T-cell (primary cell): ENCODE results near the gene GPR25. TPM values are rescaled to one million over a fixed set of nuclear protein-coding genes. Genes with fewer than 3 reads are reported as not detected.

Experiments
- ATAC-seq, 4 experiments: fragments of 200-7000 bp in 3 of 4; fragments of 150-1000 bp in 1 of 4; cut with Tn5 transposase; replicated peaks in 1 of 4; 1 replicate in 3 of 4; 2 replicates in 1 of 4; pipeline ENCODE4 v1.10.0; 2021; ENCODE audit warnings: moderate library complexity in 3 of 4, mild to moderate bottlenecking in 2 of 4, moderate number of reproducible peaks in 1 of 4
- CTCF ChIA-PET, 2 donors: fragments of 300-600 bp; sonication (Branson Sonifier 250); formaldehyde crosslinking; loops; one replicate each; lab custom pipeline; 2022; ENCODE audit warnings: antibody characterized with exemption in 2 of 2; lab: Charles Lee
- POLR2A ChIA-PET, 2 donors: fragments of 300-600 bp; sonication (Branson Sonifier 250); formaldehyde crosslinking; loops; one replicate each; lab custom pipeline; 2022; ENCODE audit warnings: antibody characterized with exemption in 2 of 2; lab: Charles Lee
- DNase-seq, 35 experiments: peaks; one replicate each; pipeline versions ENCODE4 v3.0.0 to v3.0.0-alpha.2; 2013 to 2023
- H3K27ac ChIP-seq: one replicate; pipeline ENCODE4 v1.5.1; 2013; ENCODE audit warnings: low read length
- H3K27me3 ChIP-seq, 2 experiments: replicated peaks in 1 of 2; 1 replicate in 1 of 2; 2 replicates in 1 of 2; pipeline versions ENCODE4 v1.6.1 to v1.7.0; 2013; ENCODE audit warnings: low read length in 1 of 2, mixed read lengths in 1 of 2; ENCODE audit not compliant: control insufficient read depth in 2 of 2, insufficient read depth in 2 of 2; ENCODE audit errors: extremely low read depth in 1 of 2
- H3K36me3 ChIP-seq, 2 donors: 1 replicate in 1 of 2; 2 replicates in 1 of 2; pipeline versions ENCODE4 v1.6.1 to v1.7.0; 2013; ENCODE audit warnings: low read length in 1 of 2; ENCODE audit not compliant: control insufficient read depth in 2 of 2, insufficient read depth in 1 of 2; ENCODE audit errors: extremely low read depth in 1 of 2
- H3K4me1 ChIP-seq, 2 experiments: 1 replicate in 1 of 2; 2 replicates in 1 of 2; pipeline versions ENCODE4 v1.6.1 to v1.7.0; 2013; ENCODE audit warnings: low read length in 2 of 2, mixed read lengths in 1 of 2; ENCODE audit not compliant: insufficient read depth in 2 of 2, control insufficient read depth in 1 of 2; ENCODE audit errors: extremely low read depth in 1 of 2
- H3K4me3 ChIP-seq, 2 donors: 1 replicate in 1 of 2; 2 replicates in 1 of 2; pipeline versions ENCODE4 v1.5.1 to v1.7.0; 2013; ENCODE audit warnings: mild to moderate bottlenecking in 2 of 2, low read length in 1 of 2, moderate library complexity in 1 of 2; ENCODE audit not compliant: control insufficient read depth in 1 of 2; ENCODE audit errors: extremely low read depth in 1 of 2
- H3K9me3 ChIP-seq: 2 replicates; pipeline ENCODE4 v1.7.0; 2013
- H3K27ac Mint-ChIP-seq, 2 donors: one replicate each; pipeline ENCODE4 v1.8.0; 2020 to 2021; ENCODE audit warnings: mild to moderate bottlenecking in 2 of 2, mixed read lengths in 2 of 2
- H3K27me3 Mint-ChIP-seq, 2 donors: one replicate each; pipeline ENCODE4 v1.8.0; 2021 to 2022; ENCODE audit warnings: mixed read lengths in 2 of 2
- H3K36me3 Mint-ChIP-seq: one replicate; pipeline ENCODE4 v1.8.0; 2021; ENCODE audit warnings: mixed read lengths
- H3K4me1 Mint-ChIP-seq, 3 donors: one replicate each; pipeline ENCODE4 v1.8.0; 2020 to 2022; ENCODE audit warnings: mixed read lengths in 3 of 3, mild to moderate bottlenecking in 1 of 3
- H3K4me3 Mint-ChIP-seq, 3 donors: one replicate each; pipeline ENCODE4 v1.8.0; 2020 to 2022; ENCODE audit warnings: mild to moderate bottlenecking in 3 of 3, mixed read lengths in 3 of 3, moderate library complexity in 3 of 3
- H3K9me3 Mint-ChIP-seq, 3 donors: one replicate each; pipeline ENCODE4 v1.8.0; 2020 to 2022; ENCODE audit warnings: mixed read lengths in 3 of 3
- WGBS: methylation state at CpG from one replicate; pipeline ENCODE4 v1.1.5; 2013; ENCODE audit warnings: missing lambda C conversion rate; ENCODE audit not compliant: insufficient coverage; 5-methylcytosine and 5-hydroxymethylcytosine counted together
- total RNA-seq, 35 experiments: library from RNA in 6 of 35; stranded (reverse) in 6 of 35; fragments of 120-200 nt in 1 of 35; gene quantifications; one replicate each; pipeline versions ENCODE4 v1.2.1 to v1.2.4 and lab custom pipeline; 2013 to 2026

GPR25 gene
- total RNA-seq, 5 donors from 2014 or later (not counting 1 experiment from before 2014, with no cell fraction given) = 1.2 to 6.7 (median 1.8) TPM

DNA sequence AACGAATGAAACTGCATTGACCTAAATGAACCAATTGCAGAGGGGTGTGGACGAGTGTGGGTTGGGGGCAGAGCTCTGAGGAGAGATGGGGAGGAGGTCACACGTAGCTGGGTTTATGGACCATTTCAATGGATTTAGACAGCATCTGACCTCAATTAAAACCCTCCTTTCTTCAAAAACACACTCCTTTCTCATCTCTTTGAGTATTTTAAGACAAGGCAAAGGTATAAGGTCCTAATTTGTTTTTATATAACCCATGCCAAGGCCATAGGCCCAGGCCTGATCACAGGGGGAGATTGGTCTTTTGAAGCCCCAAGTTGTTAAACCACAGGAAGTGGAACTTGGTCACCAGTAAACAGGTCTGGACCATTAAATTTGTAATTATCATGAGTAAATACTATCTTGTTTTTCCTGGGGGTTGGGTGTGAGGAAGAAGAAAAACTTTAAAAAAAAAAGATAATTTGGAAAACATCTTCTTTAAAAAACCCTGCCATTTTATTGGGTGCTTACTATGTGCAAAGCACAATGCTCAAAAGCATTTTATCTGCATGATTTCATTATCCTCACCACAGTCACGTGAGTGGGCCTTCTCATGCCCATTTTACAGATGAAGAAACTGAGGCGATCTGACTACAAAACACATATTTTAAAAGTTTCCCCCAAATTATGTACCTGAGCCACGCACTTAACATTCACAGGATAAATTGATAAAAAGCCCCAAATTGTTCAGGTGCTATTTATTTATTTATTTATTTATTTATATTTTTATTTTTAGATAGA lies 13.0 kb downstream of the GPR25 start:
- Mint-ChIP-seq H3K4me3 (no peak overlapping the region), H3K4me1 (peaks cover 34 to 70% (median 52%) of the 10 kb centered on the region in 3 donors), H3K27me3 (peaks cover 0 to 4% of the 10 kb centered on the region in 2 donors), H3K27ac (peak overlapping the region; percentile 60 to 82), H3K9me3 (no peaks in the 10 kb centered on the region), H3K36me3 (no peaks in the 10 kb centered on the region)
- H3K27me3 ChIP-seq = peaks cover 0 to 9% of the 10 kb centered on the region in 2 experiments
- H3K9me3 ChIP-seq = no peaks in the 10 kb centered on the region
- WGBS = no CpG with 5 or more reads among the region's 6 CpGs
- DNase-seq (no peak), ATAC-seq (no peak)
- CTCF ChIA-PET = no interaction called here
- no peak overlapping the region for H3K4me3 ChIP-seq
- POLR2A ChIA-PET = no interaction called here
- H3K36me3 ChIP-seq = no peaks in the 10 kb centered on the region
- H3K27ac ChIP-seq = peak overlapping the region; percentile 53
- H3K4me1 ChIP-seq = peaks cover 9 to 57% of the 10 kb centered on the region in 2 experiments

GRCh38 chr1:200886594-200886993 lies 13.8 kb downstream of the GPR25 start:
- WGBS = no CpG with 5 or more reads among the region's 2 CpGs
- Histone ChIP-seq H3K27me3 (peaks cover 0 to 15% of the 10 kb centered on the region in 2 experiments), H3K9me3 (no peaks in the 10 kb centered on the region), H3K4me1 (peaks cover 9 to 65% of the 10 kb centered on the region in 2 experiments), H3K4me3 (peak overlapping the region in 1 of 2 donors; percentile 42), H3K27ac (peak overlapping the region; percentile 70), H3K36me3 (no peaks in the 10 kb centered on the region)
- no peak for ATAC-seq
- no peak for DNase-seq
- H3K4me3 Mint-ChIP-seq = peak overlapping the region in 2 of 3 donors; percentile 36 to 55
- POLR2A ChIA-PET = interaction anchor here in 1 of 2 donors (0.5 kb wide), 1 partner anchor 450 kb away, joined by 3 read pairs; no protein-coding TSS in a partner anchor
- CTCF ChIA-PET = interaction anchor here (0.6 kb wide), 2 partner anchors 10 to 231 kb away, joined by 3 to 6 read pairs; no protein-coding TSS in a partner anchor
- H3K4me1 Mint-ChIP-seq = peaks cover 38 to 68% (median 53%) of the 10 kb centered on the region in 3 donors
- H3K36me3 Mint-ChIP-seq = no peaks in the 10 kb centered on the region
- H3K27ac Mint-ChIP-seq = peak overlapping the region; percentile 45 to 86
- H3K9me3 Mint-ChIP-seq = no peaks in the 10 kb centered on the region
- H3K27me3 Mint-ChIP-seq = peaks cover 3 to 4% of the 10 kb centered on the region in 2 donors

DNA sequence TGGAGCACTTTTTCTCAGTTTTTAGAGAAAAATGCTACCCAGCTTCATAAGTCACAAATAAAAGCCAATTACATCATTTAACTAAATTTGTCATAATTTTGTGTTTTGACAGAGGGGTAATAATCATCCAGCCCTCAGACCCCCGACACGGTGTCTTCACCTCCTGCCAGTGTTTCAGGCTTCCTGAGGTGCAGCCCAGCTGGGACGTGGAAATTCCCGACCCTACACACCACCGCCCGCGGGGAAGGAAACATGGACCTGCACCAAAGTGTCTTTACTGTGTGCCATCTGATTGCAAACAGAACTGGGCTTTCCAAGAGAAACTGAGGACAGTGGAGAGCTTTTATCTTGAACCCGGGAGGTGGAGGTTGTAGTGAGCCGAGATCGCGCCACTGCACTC lies 14.3 kb downstream of the GPR25 start:
- POLR2A ChIA-PET = interaction anchor here in 1 of 2 donors (0.5 to 0.7 kb wide), 2 partner anchors 148 to 450 kb away, joined by 3 to 5 read pairs; no protein-coding TSS in a partner anchor
- Histone ChIP-seq H3K36me3 (no peaks in the 10 kb centered on the region), H3K27ac (peak overlapping the region; percentile 70), H3K27me3 (peaks cover 0 to 19% of the 10 kb centered on the region in 2 experiments), H3K4me1 (peaks cover 9 to 69% of the 10 kb centered on the region in 2 experiments), H3K9me3 (no peaks in the 10 kb centered on the region), H3K4me3 (peak overlapping the region in 1 of 2 donors; percentile 42)
- Mint-ChIP-seq H3K4me3 (peak overlapping the region; percentile 36 to 73 (median 55)), H3K27me3 (peaks cover 6 to 7% of the 10 kb centered on the region in 2 donors), H3K9me3 (no peaks in the 10 kb centered on the region), H3K36me3 (no peaks in the 10 kb centered on the region), H3K27ac (peak overlapping the region; percentile 61 to 86), H3K4me1 (peaks cover 43 to 72% (median 57%) of the 10 kb centered on the region in 3 donors)
- ATAC-seq (no peak), DNase-seq (no peak)
- CTCF ChIA-PET = interaction anchor here (0.6 kb wide), 2 partner anchors 10 to 231 kb away, joined by 3 to 6 read pairs; no protein-coding TSS in a partner anchor
- WGBS = 79% methylated on average over 7 of the region's 11 CpGs

- Histone ChIP-seq H3K9me3 (no peaks in the 10 kb centered on the region), H3K36me3 (no peaks in the 10 kb centered on the region), H3K4me1 (peaks cover 9 to 72% of the 10 kb centered on the region in 2 experiments), H3K27ac (peak overlapping the region; percentile 70), H3K4me3 (peak overlapping the region; percentile 8 to 42), H3K27me3 (peaks cover 3 to 25% of the 10 kb centered on the region in 2 experiments)
- peak in 3 of 4 experiments; percentile 32 to 56 (median 34) for ATAC-seq
- H3K36me3 Mint-ChIP-seq = no peaks in the 10 kb centered on the region
- WGBS = 51% methylated on average over 8 of the region's 9 CpGs
- H3K4me3 Mint-ChIP-seq = peak overlapping the region; percentile 57 to 73 (median 58)
- H3K9me3 Mint-ChIP-seq = no peaks in the 10 kb centered on the region
- CTCF ChIA-PET = interaction anchor here (0.6 to 1.4 kb wide), 4 partner anchors 10 to 218 kb away, joined by 3 to 5 read pairs (median 4); partner anchors contain the start of gene DDX59 (in 1 of the 2)
- peaks cover 46 to 74% (median 59%) of the 10 kb centered on the region in 3 donors for H3K4me1 Mint-ChIP-seq
- DNase-seq = no peak
- H3K27me3 Mint-ChIP-seq = peaks cover 12 to 16% of the 10 kb centered on the region in 2 donors
- POLR2A ChIA-PET = interaction anchor here (0.7 to 1.2 kb wide), 4 partner anchors 14 to 201 kb away, joined by 3 to 5 read pairs (median 4); no protein-coding TSS in a partner anchor
- peak overlapping the region; percentile 75 to 81 for H3K27ac Mint-ChIP-seq
Observed at GRCh38 chr1:200887772-200888348, 15.1 kb downstream of the GPR25 start.

GRCh38 chr1:200888349-200888838 lies 15.6 kb downstream of the GPR25 start:
- 0% methylated on average over 1 of the region's 7 CpGs for WGBS
- peak; percentile 23 to 82 (median 58) for DNase-seq

More at GRCh38 chr1:200888349-200888838, 15.6 kb downstream of the GPR25 start:
- ChIA-PET POLR2A (interaction anchor here in 1 of 2 donors (0.6 to 1.2 kb wide), 4 partner anchors 14 to 1999 kb away, joined by 3 to 5 read pairs (median 4); no protein-coding TSS in a partner anchor), CTCF (interaction anchor here (0.5 to 1.4 kb wide), 4 partner anchors 11 to 239 kb away, joined by 3 to 5 read pairs (median 3); partner anchors contain the start of gene DDX59 (in 1 of the 2))
- peak overlapping the region; percentile 75 to 81 for H3K27ac Mint-ChIP-seq
- ATAC-seq = peak; percentile 80 to 94 (median 92)
- peaks cover 46 to 71% (median 57%) of the 10 kb centered on the region in 3 donors for H3K4me1 Mint-ChIP-seq
- Histone ChIP-seq H3K4me3 (peak overlapping the region; percentile 8 to 42), H3K27ac (peak overlapping the region; percentile 70), H3K36me3 (no peaks in the 10 kb centered on the region), H3K9me3 (no peaks in the 10 kb centered on the region), H3K27me3 (peaks cover 3 to 27% of the 10 kb centered on the region in 2 experiments), H3K4me1 (peaks cover 9 to 72% of the 10 kb centered on the region in 2 experiments)
- H3K36me3 Mint-ChIP-seq = no peaks in the 10 kb centered on the region
- no peaks in the 10 kb centered on the region for H3K9me3 Mint-ChIP-seq
- H3K27me3 Mint-ChIP-seq = peaks cover 16 to 19% of the 10 kb centered on the region in 2 donors
- H3K4me3 Mint-ChIP-seq = peak overlapping the region; percentile 57 to 73 (median 58)
